ENCODE measurements around the gene CD300LG.
A peak's percentile ranks its signal among the peaks of the same experiment; 100 is the strongest.

Gene CD300LG

DNA sequence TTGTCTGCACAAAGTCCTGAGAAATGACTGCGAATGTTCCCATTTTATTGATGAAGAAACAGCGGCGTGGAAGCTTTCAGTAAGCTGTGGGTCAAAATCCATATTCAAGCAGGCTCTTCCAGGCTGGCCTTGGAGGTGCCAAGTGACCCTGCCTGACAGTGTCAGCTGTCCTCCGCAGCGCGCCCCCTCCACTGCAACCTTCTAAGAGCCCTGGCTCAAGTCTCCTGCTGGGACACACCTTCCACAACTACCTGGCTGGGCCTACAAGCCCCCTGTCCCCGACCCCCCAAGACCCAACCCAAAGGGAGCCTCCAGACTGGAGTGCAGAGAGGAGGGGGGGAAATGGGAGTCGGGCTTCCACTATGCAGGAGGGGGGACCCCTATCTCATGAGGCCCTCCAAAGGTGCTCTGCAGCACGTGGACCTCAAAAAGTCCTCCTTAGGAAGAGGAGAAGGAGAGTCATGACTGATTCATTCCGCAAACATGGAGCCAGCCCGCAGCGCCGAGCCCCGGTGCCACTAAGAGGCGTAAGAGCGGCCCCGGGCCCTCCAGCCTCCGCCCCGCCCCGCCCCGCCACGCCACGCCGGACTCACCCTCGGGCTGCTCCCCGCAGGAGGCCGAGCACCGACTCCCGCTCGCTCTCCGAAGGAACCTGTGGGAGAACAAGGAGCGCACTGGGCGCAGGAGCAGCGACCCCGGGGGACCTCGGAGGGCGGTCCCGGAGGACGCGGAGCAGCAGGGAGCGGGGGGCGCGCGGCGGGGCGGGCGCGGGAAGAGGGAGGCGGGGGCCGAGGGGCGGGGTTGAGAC, 14.6 kb upstream of the CD300LG start:
- peaks cover 40% of the 10 kb centered on the region for H3K27me3 Mint-ChIP-seq (ENCODE audit: low read depth, poor library complexity)
- peak overlapping the region; percentile 51 for H3K27ac Mint-ChIP-seq
- peaks cover 32% of the 10 kb centered on the region for H3K4me1 Mint-ChIP-seq
- peaks cover 33% of the 10 kb centered on the region for H3K36me3 Mint-ChIP-seq (ENCODE audit: low read depth)
- H3K9me3 Mint-ChIP-seq, result peaks cover 22% of the 10 kb centered on the region
- DNase-seq, result peak; percentile 76
- TF ChIP-seq CTCF (IDR thresholded peaks at IDR 0.05), result no peak
- peak overlapping the region; percentile 86 for H3K4me3 Mint-ChIP-seq

GRCh38 chr17:43832976-43833829, 13.8 kb upstream of the CD300LG start, which contains the start of gene MPP3:
Gene MPP3 (minus strand): TSS chr17:43833146. CDS start chr17:43831906, 1,240 bp downstream.
- Mint-ChIP-seq H3K27ac (peak within 1 kb of the TSS; percentile 83), H3K9me3 (peaks cover 22% of the 10 kb centered on the region), H3K4me3 (peak within 1 kb of the TSS; percentile 88), H3K27me3 (ENCODE audit: low read depth, poor library complexity) (peaks cover 45% of the 10 kb centered on the region), H3K36me3 (ENCODE audit: low read depth) (peaks cover 25% of the 10 kb centered on the region), H3K4me1 (peaks cover 32% of the 10 kb centered on the region)
- TF ChIP-seq CTCF (IDR thresholded peaks at IDR 0.05), result no peak
- peak; percentile 79 for DNase-seq

- no peak for TF ChIP-seq CTCF (IDR thresholded peaks at IDR 0.05)
- Mint-ChIP-seq H3K36me3 (ENCODE audit: low read depth) (peaks cover 24% of the 10 kb centered on the region), H3K4me1 (peaks cover 32% of the 10 kb centered on the region), H3K27me3 (ENCODE audit: low read depth, poor library complexity) (peaks cover 51% of the 10 kb centered on the region), H3K4me3 (peak overlapping the region; percentile 88), H3K9me3 (peaks cover 22% of the 10 kb centered on the region), H3K27ac (no peak overlapping the region)
- DNase-seq, result no peak
Observed at GRCh38 chr17:43834106-43834505, 12.9 kb upstream of the CD300LG start.

DNA sequence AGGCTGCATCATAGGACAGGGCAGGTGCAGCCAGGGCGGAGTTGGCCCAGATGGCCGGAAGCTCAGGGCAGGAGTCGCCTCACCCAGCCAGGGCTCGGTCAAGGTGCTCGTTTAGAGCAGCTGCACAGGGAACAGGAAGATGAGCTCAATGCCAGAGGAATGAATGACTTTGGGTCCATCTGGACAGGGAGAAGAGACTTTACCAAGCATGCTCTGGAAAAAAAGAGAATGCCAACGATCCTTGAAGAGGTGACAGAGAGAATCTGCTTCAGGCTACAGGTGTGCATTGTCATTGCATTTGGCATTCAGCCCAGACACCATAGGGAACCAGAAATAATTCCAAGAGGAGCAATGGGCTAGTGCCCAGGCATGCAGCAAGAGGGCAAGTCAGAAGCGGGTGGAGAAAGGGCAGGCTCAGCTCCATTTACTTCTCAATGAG, 7.3 kb upstream of the CD300LG start:
- no peak for DNase-seq
- H3K27me3 Mint-ChIP-seq (ENCODE audit: low read depth, poor library complexity), result peaks cover 72% of the 10 kb centered on the region
- H3K4me3 Mint-ChIP-seq, result no peak overlapping the region
- no peak overlapping the region for H3K27ac Mint-ChIP-seq
- no peak for TF ChIP-seq CTCF (IDR thresholded peaks at IDR 0.05)
- no peaks in the 10 kb centered on the region for H3K36me3 Mint-ChIP-seq (ENCODE audit: low read depth)
- peaks cover 7% of the 10 kb centered on the region for H3K4me1 Mint-ChIP-seq
- peaks cover 8% of the 10 kb centered on the region for H3K9me3 Mint-ChIP-seq

DNA sequence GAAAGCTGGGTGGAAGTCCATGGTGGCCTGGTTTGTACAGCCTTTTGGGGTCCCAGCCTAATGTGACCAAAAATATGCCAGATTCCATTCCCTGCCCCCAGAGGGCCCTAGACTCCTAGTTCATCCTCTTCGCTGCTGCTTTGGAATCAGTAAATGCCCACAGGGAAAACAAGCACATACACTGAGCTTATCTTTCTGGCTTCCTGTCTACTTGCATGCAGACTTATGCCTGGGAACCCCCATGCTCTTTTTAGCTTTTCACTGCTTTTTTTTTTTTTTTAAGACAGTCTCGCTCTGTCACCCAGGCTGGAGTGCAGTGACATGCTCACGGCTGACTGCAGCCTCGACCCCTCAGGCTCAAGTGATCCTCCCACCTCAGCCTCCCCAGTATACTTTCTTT, 6.2 kb upstream of the CD300LG start:
- H3K9me3 Mint-ChIP-seq, result peaks cover 3% of the 10 kb centered on the region
- H3K4me3 Mint-ChIP-seq, result no peak overlapping the region
- peaks cover 10% of the 10 kb centered on the region for H3K4me1 Mint-ChIP-seq
- no peaks in the 10 kb centered on the region for H3K36me3 Mint-ChIP-seq (ENCODE audit: low read depth)
- DNase-seq, result no peak
- peak; percentile 21 for TF ChIP-seq CTCF (IDR thresholded peaks at IDR 0.05)
- peaks cover 62% of the 10 kb centered on the region for H3K27me3 Mint-ChIP-seq (ENCODE audit: low read depth, poor library complexity)
- no peak overlapping the region for H3K27ac Mint-ChIP-seq

Measured in nephron progenitor cell (in vitro differentiated cells).